BE2C (cell line): ENCODE measurements around the gene SPATA4.

Experiments
- DNase-seq: peaks from one replicate; pipeline ENCODE4 v3.0.0-alpha.2; 2020
- H3K27me3 ChIP-seq: fragments of 250-450 bp; sonication (Bioruptor Pico); 2 replicates; pipeline ENCODE4 v1.5.1; 2020; ENCODE audit warnings: mild to moderate bottlenecking
- H3K36me3 ChIP-seq: fragments of 250-450 bp; sonication (Bioruptor Pico); 2 replicates; pipeline ENCODE4 v1.5.1; 2020; ENCODE audit warnings: mild to moderate bottlenecking
- H3K4me1 ChIP-seq: fragments of 250-450 bp; sonication (Bioruptor Pico); 2 replicates; pipeline ENCODE4 v1.5.1; 2020
- H3K4me3 ChIP-seq: 2 replicates; pipeline ENCODE4 v1.5.1; 2011; ENCODE audit warnings: low read depth, low read length
- H3K9me3 ChIP-seq: fragments of 250-450 bp; sonication (Bioruptor Pico); 2 replicates; pipeline ENCODE4 v1.5.1; 2020
- CTCF ChIP-seq: IDR thresholded peaks from 2 replicates; pipeline ENCODE4 v1.5.1; 2012; ENCODE audit warnings: mild to moderate bottlenecking, low read depth, low read length

SPATA4 gene

GRCh38 chr4:176150704-176151103 is 44.7 kb downstream of the SPATA4 start:
- 0 out of 2 replicates have a peak, but pooled peaks cover 3% of the 10 kb centered on the region for H3K36me3 ChIP-seq
- H3K9me3 ChIP-seq = no peaks in the 10 kb centered on the region
- peaks cover 9% of the 10 kb centered on the region; the same call in 1 of the 2 replicates for H3K4me1 ChIP-seq
- DNase-seq = no peak
- H3K4me3 ChIP-seq = no peak overlapping the region
- H3K27me3 ChIP-seq = no peaks in the 10 kb centered on the region
- TF ChIP-seq CTCF = no peak

- TF ChIP-seq CTCF = peak; percentile 46
- no peak for DNase-seq
- Histone ChIP-seq H3K4me3 (no peak overlapping the region), H3K4me1 (peaks cover 9% of the 10 kb centered on the region; the same call in 1 of the 2 replicates), H3K36me3 (0 out of 2 replicates have a peak, but pooled peaks cover 3% of the 10 kb centered on the region), H3K27me3 (no peaks in the 10 kb centered on the region), H3K9me3 (no peaks in the 10 kb centered on the region)
Measured at GRCh38 chr4:176150356-176150682, 45.1 kb downstream of the SPATA4 start.

- DNase-seq = no peak
- no peak overlapping the region for H3K4me3 ChIP-seq
- peaks cover 9% of the 10 kb centered on the region; the same call in 1 of the 2 replicates for H3K4me1 ChIP-seq
- no peak for TF ChIP-seq CTCF
- no peaks in the 10 kb centered on the region for H3K27me3 ChIP-seq
- 0 out of 2 replicates have a peak, but pooled peaks cover 3% of the 10 kb centered on the region for H3K36me3 ChIP-seq
- no peaks in the 10 kb centered on the region for H3K9me3 ChIP-seq
Measured at GRCh38 chr4:176149680-176150355, 45.6 kb downstream of the SPATA4 start.

GRCh38 chr4:176142253-176142652 is 53.1 kb downstream of the SPATA4 start:
- DNase-seq = no peak
- Histone ChIP-seq H3K27me3 (no peaks in the 10 kb centered on the region), H3K9me3 (no peaks in the 10 kb centered on the region), H3K36me3 (no peaks in the 10 kb centered on the region), H3K4me3 (no peak overlapping the region), H3K4me1 (no peaks in the 10 kb centered on the region)
- no peak for TF ChIP-seq CTCF

- DNase-seq = no peak
- H3K36me3 ChIP-seq = no peaks in the 10 kb centered on the region; the same call in 1 of the 2 replicates
- no peak for TF ChIP-seq CTCF
- H3K4me3 ChIP-seq = no peak overlapping the region
- no peaks in the 10 kb centered on the region for H3K27me3 ChIP-seq
- no peaks in the 10 kb centered on the region for H3K4me1 ChIP-seq
- no peaks in the 10 kb centered on the region for H3K9me3 ChIP-seq
Measured at GRCh38 chr4:176139518-176139917, 55.9 kb downstream of the SPATA4 start.

GRCh38 chr4:176137631-176138030 is 57.8 kb downstream of the SPATA4 start:
- no peak for TF ChIP-seq CTCF
- H3K9me3 ChIP-seq = no peaks in the 10 kb centered on the region
- H3K36me3 ChIP-seq = no peaks in the 10 kb centered on the region; the same call in 1 of the 2 replicates
- no peak overlapping the region for H3K4me3 ChIP-seq
- no peaks in the 10 kb centered on the region for H3K4me1 ChIP-seq
- no peaks in the 10 kb centered on the region for H3K27me3 ChIP-seq
- no peak for DNase-seq
